Measurements from ENCODE around the gene FAM171A1.

DNA sequence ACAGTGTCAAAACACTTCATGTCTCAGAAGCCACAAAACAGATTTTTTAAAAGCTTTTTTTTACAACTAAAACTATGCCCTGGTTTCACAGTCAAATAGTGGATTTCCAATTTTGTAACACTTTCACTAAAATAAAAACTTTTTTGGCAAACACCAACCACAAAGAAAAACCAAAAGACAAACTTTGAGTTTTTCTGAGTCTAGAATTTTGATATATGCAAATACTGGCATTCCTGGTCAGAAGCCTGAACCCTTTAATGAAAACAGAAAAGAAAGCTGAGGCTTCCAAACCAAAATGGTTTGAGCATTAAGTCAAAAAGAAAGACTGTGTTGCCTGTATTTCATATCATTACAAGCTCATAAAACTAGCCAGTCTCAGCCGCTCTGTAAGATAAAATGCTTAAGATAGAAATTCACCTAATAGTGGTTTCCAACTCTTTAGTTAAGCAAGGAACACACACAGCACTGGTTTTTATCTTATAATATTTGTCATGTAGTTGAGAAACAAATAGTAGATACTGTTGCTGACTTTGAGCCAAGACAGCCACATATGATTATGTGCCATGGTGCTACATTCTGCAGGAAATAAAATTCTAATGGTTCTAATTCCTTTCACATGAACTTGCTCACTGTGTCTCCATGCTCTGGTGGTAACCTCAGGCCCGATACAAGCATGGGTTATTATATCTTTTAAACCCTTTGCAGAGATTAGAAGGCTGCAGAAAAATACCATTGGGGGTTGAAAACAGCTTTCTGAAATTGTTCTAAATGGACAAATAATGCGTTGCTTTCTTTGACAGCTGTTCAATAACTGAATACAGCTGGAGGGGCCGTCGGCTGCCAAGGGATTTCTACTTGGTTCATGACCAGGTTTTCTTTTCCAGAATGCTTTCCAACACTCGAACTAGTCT lies 49.4 kb downstream of the FAM171A1 start:
- TF ChIP-seq POLR2A (IDR thresholded peaks at IDR 0.05; ENCODE audit: low read length) (no peak), GATA1 (IDR thresholded peaks at IDR 0.05; ENCODE audit: low read depth, low read length) (no peak)

All from erythroblast (primary cell).